Measurements from ENCODE around the gene U2AF1.
"Not testable (repeated sequence)": the region's sequence is repeated elsewhere in the genome, so short reads cannot be mapped to it uniquely, and the experiment has no call there.

DNA sequence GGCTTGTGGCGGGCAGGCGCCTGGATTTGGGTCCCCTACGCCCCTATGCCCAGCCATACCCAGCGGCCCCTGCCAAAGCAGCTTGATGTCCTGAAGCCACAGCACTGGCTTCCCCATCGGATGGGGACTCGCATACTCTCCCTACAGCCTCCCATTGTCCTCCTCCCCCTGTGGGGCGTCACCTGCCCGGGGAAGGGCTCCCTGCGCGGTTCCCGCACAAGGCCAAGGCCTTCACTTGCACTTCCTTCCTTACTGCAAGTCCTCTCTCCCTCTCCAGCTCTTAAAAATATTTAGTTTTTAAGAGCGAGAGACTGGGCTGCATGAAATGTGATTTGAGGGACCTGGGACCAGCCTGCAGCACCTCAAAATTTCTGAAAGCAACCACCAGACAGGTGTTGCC lies 40.7 kb downstream of the U2AF1 start:
- not testable (repeated sequence) for TF ChIP-seq EZH2 (IDR thresholded peaks at IDR 0.05; ENCODE audit: low read length, missing control alignments)
- TF ChIP-seq, protein P1, sequence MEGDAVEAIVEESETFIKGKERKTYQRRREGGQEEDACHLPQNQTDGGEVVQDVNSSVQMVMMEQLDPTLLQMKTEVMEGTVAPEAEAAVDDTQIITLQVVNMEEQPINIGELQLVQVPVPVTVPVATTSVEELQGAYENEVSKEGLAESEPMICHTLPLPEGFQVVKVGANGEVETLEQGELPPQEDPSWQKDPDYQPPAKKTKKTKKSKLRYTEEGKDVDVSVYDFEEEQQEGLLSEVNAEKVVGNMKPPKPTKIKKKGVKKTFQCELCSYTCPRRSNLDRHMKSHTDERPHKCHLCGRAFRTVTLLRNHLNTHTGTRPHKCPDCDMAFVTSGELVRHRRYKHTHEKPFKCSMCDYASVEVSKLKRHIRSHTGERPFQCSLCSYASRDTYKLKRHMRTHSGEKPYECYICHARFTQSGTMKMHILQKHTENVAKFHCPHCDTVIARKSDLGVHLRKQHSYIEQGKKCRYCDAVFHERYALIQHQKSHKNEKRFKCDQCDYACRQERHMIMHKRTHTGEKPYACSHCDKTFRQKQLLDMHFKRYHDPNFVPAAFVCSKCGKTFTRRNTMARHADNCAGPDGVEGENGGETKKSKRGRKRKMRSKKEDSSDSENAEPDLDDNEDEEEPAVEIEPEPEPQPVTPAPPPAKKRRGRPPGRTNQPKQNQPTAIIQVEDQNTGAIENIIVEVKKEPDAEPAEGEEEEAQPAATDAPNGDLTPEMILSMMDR (conservative IDR thresholded peaks at IDR 0.05 in 1 of 2, IDR thresholded peaks at IDR 0.05 in 1 of 2; ENCODE audit: low read depth in 1 of 2, low read length in 2 of 2): not testable (repeated sequence)

Measured in fibroblast of lung (primary cell).